ENCODE data around the gene KIFAP3.

Gene KIFAP3

DNA sequence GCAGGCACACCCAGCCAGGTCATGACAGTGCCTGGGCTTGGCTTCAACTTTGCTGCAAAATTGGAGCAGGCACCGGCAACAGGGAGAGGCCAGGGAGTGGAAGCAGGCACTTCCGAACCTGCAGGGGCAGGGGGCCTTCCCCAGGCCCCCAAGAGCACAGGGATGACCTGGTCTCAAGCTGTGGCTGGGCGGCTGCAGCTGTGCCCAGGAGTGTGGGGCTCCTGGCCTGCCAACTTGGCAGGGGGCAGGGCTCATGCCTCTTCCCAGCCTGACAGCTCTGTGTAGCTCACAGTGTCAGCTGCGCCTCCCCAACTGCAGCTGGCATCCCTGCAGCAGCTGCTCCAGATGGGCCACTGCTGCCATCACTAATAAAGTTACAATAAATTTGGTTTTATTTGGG, 129.3 kb downstream of the KIFAP3 start:
- Histone ChIP-seq H3K9me3 (ENCODE audit: control insufficient read depth, insufficient read depth, low read length) (no peaks in the 10 kb centered on the region), H3K36me3 (ENCODE audit: control insufficient read depth, low read length) (no peaks in the 10 kb centered on the region), H3K79me2 (ENCODE audit: control insufficient read depth, low read length) (no peaks in the 10 kb centered on the region), H3K27ac (ENCODE audit: low read depth, low read length) (no peak overlapping the region), H3K4me3 (ENCODE audit: low read length) (no peak overlapping the region), H3K9me2 (replicated peaks; ENCODE audit: control insufficient read depth, low read length) (no peaks in the 10 kb centered on the region), H3K4me1 (ENCODE audit: control insufficient read depth, low read length) (no peaks in the 10 kb centered on the region), H3K4me2 (ENCODE audit: low read length) (no peak overlapping the region), H3F3A (ENCODE audit: control insufficient read depth, insufficient read depth) (no peaks in the 10 kb centered on the region), H3K27me3 (ENCODE audit: control insufficient read depth, low read length) (no peaks in the 10 kb centered on the region), H4K20me1 (ENCODE audit: control insufficient read depth, insufficient read depth, low read depth, low read length) (no peaks in the 10 kb centered on the region)
- TF ChIP-seq, protein P1, sequence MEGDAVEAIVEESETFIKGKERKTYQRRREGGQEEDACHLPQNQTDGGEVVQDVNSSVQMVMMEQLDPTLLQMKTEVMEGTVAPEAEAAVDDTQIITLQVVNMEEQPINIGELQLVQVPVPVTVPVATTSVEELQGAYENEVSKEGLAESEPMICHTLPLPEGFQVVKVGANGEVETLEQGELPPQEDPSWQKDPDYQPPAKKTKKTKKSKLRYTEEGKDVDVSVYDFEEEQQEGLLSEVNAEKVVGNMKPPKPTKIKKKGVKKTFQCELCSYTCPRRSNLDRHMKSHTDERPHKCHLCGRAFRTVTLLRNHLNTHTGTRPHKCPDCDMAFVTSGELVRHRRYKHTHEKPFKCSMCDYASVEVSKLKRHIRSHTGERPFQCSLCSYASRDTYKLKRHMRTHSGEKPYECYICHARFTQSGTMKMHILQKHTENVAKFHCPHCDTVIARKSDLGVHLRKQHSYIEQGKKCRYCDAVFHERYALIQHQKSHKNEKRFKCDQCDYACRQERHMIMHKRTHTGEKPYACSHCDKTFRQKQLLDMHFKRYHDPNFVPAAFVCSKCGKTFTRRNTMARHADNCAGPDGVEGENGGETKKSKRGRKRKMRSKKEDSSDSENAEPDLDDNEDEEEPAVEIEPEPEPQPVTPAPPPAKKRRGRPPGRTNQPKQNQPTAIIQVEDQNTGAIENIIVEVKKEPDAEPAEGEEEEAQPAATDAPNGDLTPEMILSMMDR (IDR thresholded peaks at IDR 0.05; ENCODE audit: low read depth, low read length, poor library complexity, severe bottlenecking) = no peak
- TF ChIP-seq EZH2phosphoT487 (IDR thresholded peaks at IDR 0.05; ENCODE audit: borderline replicate concordance, low read length) = no peak

DNA sequence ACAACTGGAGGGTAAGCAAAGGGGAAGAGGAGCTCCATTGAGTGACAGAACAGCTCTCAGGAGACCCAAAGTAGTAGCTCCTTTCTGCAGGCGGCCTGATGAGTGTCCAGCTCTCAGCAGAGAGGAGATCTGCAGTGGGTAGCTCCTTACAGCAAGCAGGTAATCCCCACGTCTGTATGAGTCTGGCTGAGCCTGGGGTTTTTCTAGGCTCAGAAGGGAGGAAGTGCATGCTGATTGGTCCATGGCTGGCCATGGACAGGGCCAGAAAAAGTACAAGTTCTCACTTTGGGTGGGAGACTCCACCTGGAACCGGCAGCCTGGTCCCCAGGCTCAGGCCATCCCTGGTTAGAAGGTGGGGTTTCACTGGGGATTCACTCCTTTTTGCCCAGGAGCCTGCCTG, 129.9 kb downstream of the KIFAP3 start:
- Histone ChIP-seq H3K9me3 (ENCODE audit: control insufficient read depth, insufficient read depth, low read length) (no peaks in the 10 kb centered on the region), H4K20me1 (ENCODE audit: control insufficient read depth, insufficient read depth, low read depth, low read length) (no peaks in the 10 kb centered on the region), H3K4me3 (ENCODE audit: low read length) (no peak overlapping the region), H3K9me2 (replicated peaks; ENCODE audit: control insufficient read depth, low read length) (no peaks in the 10 kb centered on the region), H3K79me2 (ENCODE audit: control insufficient read depth, low read length) (no peaks in the 10 kb centered on the region), H3K27ac (ENCODE audit: low read depth, low read length) (no peak overlapping the region), H3K36me3 (ENCODE audit: control insufficient read depth, low read length) (no peaks in the 10 kb centered on the region), H3K27me3 (ENCODE audit: control insufficient read depth, low read length) (no peaks in the 10 kb centered on the region), H3K4me2 (ENCODE audit: low read length) (no peak overlapping the region), H3F3A (ENCODE audit: control insufficient read depth, insufficient read depth) (no peaks in the 10 kb centered on the region), H3K4me1 (ENCODE audit: control insufficient read depth, low read length) (no peaks in the 10 kb centered on the region)
- no peak for TF ChIP-seq EZH2phosphoT487 (IDR thresholded peaks at IDR 0.05; ENCODE audit: borderline replicate concordance, low read length)
- TF ChIP-seq, protein P1 (IDR thresholded peaks at IDR 0.05; ENCODE audit: low read depth, low read length, poor library complexity, severe bottlenecking) = no peak

DNA sequence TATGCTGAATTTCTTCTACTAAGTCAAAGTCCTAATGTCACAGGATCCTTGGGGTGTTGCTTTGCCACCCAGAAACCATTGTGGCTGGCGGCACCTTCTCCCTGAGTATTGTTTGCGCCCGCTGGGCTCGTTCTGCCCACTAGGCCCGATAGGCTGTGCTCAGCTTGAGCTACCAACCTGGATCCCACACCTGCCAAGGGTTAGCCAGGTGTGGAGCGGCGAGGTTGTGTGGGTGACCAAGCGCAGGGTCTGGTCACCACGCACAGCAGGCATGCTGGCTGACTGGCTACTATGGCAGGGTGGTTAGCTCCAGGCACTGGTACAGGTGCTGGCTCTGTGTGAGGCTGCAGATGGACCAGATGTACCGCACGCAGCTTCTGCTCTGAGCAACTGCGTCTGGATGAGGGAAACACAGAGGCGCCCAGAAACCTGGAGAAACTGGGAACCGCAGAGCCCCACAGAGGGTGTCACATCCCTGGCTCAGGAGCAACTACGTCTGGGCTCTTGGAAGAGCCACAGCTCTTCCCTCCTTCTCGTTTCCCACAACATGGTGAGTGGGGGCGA, 130.4 kb downstream of the KIFAP3 start:
- Histone ChIP-seq H3K36me3 (ENCODE audit: control insufficient read depth, low read length) (no peaks in the 10 kb centered on the region), H3F3A (ENCODE audit: control insufficient read depth, insufficient read depth) (no peaks in the 10 kb centered on the region), H4K20me1 (ENCODE audit: control insufficient read depth, insufficient read depth, low read depth, low read length) (no peaks in the 10 kb centered on the region), H3K27ac (ENCODE audit: low read depth, low read length) (no peak overlapping the region), H3K79me2 (ENCODE audit: control insufficient read depth, low read length) (no peaks in the 10 kb centered on the region), H3K9me3 (ENCODE audit: control insufficient read depth, insufficient read depth, low read length) (no peaks in the 10 kb centered on the region), H3K4me3 (ENCODE audit: low read length) (no peak overlapping the region), H3K4me1 (ENCODE audit: control insufficient read depth, low read length) (no peaks in the 10 kb centered on the region), H3K4me2 (ENCODE audit: low read length) (no peak overlapping the region), H3K9me2 (replicated peaks; ENCODE audit: control insufficient read depth, low read length) (no peaks in the 10 kb centered on the region), H3K27me3 (ENCODE audit: control insufficient read depth, low read length) (no peaks in the 10 kb centered on the region)
- TF ChIP-seq, protein P1 (IDR thresholded peaks at IDR 0.05; ENCODE audit: low read depth, low read length, poor library complexity, severe bottlenecking) = no peak
- TF ChIP-seq EZH2phosphoT487 (IDR thresholded peaks at IDR 0.05; ENCODE audit: borderline replicate concordance, low read length) = no peak
